HEK293T (cell line): ENCODE measurements around the gene MED12.

ENCODE experiments used
- CTCF ChIA-PET: fragments of 350-600 bp; formaldehyde crosslinking; extraction: SDS; loops from one replicate; lab custom pipeline; 2021; ENCODE audit warnings: antibody characterized with exemption, inconsistent platforms; lab: Yijun Ruan, JAX
- POLR2A ChIA-PET: fragments of 350-600 bp; formaldehyde crosslinking; extraction: SDS; loops from one replicate; lab custom pipeline; 2020; ENCODE audit warnings: antibody characterized with exemption, inconsistent platforms; lab: Yijun Ruan, JAX
- DNase-seq: peaks from one replicate; pipeline ENCODE4 v3.0.0; 2012; ENCODE audit warnings: mixed read lengths; ENCODE audit errors: extremely low spot score
- ARNT ChIP-seq: fragments of 450-650 bp; IDR thresholded peaks from 2 replicates; pipeline ENCODE4 v1.6.1; 2017; ENCODE audit warnings: mild to moderate bottlenecking
- BHLHE40 ChIP-seq: fragments of 450-650 bp; IDR thresholded peaks from 2 replicates; pipeline ENCODE4 v1.6.1; 2016; ENCODE audit warnings: mild to moderate bottlenecking, moderate library complexity, borderline replicate concordance
- CTBP1 ChIP-seq: fragments of 450-650 bp; IDR thresholded peaks from 2 replicates; pipeline ENCODE4 v1.6.1; 2016; ENCODE audit warnings: borderline replicate concordance
- ELF4 ChIP-seq: fragments of 450-650 bp; IDR thresholded peaks from 2 replicates; pipeline ENCODE4 v1.6.1; 2017; ENCODE audit warnings: antibody characterized with exemption
- FOXA1 ChIP-seq: fragments of 450-650 bp; IDR thresholded peaks from 2 replicates; pipeline ENCODE4 v1.6.1; 2016; ENCODE audit warnings: mild to moderate bottlenecking
- FOXK2 ChIP-seq: fragments of 450-650 bp; IDR thresholded peaks from 2 replicates; pipeline ENCODE4 v1.6.1; 2016; ENCODE audit warnings: mild to moderate bottlenecking
- FOXM1 ChIP-seq: fragments of 450-650 bp; IDR thresholded peaks from 2 replicates; pipeline ENCODE4 v1.6.1; 2017; ENCODE audit warnings: mild to moderate bottlenecking, borderline replicate concordance
- HDGF ChIP-seq: fragments of 450-650 bp; IDR thresholded peaks from 2 replicates; pipeline ENCODE4 v1.6.1; 2017; ENCODE audit warnings: antibody characterized with exemption, borderline replicate concordance
- L3MBTL2 ChIP-seq: fragments of 450-650 bp; conservative IDR thresholded peaks from 2 replicates; pipeline ENCODE4 v1.6.1; 2016; ENCODE audit warnings: mild to moderate bottlenecking
- LEF1 ChIP-seq: fragments of 450-650 bp; IDR thresholded peaks from 2 replicates; pipeline ENCODE4 v1.6.1; 2017; ENCODE audit warnings: mild to moderate bottlenecking, borderline replicate concordance
- NFRKB ChIP-seq: fragments of 450-650 bp; IDR thresholded peaks from 2 replicates; pipeline ENCODE4 v1.6.1; 2016; ENCODE audit warnings: mild to moderate bottlenecking, moderate library complexity
- SP1 ChIP-seq: fragments of 450-650 bp; IDR thresholded peaks from 2 replicates; pipeline ENCODE4 v1.6.1; 2017
- SUZ12 ChIP-seq: fragments of 450-650 bp; IDR thresholded peaks from 2 replicates; pipeline ENCODE4 v1.6.1; 2016; ENCODE audit warnings: mild to moderate bottlenecking
- TARDBP ChIP-seq: fragments of 450-650 bp; IDR thresholded peaks from 2 replicates; pipeline ENCODE4 v1.6.1; 2016
- ZNF384 ChIP-seq: fragments of 450-650 bp; IDR thresholded peaks from 2 replicates; pipeline ENCODE4 v1.6.1; 2016
- TF ChIP-seq, protein P1 (sequence below): fragments of 450-650 bp; IDR thresholded peaks from 2 replicates; pipeline ENCODE4 v1.6.1; 2016

MED12 gene

DNA sequence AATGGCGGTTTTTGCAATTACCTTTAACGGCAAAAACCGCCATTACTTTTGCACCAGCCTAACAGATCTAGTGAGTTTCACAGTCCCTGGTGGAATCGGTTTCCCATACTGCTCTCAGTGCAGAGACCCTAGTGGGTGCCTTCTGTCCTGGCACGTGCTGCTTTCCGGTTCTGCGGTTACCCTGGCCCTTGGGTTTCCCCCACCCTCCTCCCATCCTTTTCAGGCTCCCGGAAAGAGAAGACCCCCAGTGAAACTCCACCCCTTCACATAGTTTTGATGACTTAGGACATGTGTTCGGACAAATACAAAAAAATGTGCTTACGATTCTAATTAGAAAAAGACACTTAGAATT, 63.1 kb downstream of the MED12 start:
- POLR2A ChIA-PET, result interaction anchor here (0.7 to 5.0 kb wide), 13 partner anchors 9 to 183 kb away, joined by 3 to 26 read pairs (median 5); partner anchors contain the start of genes MED12, NONO, SNX12 and ZMYM3
- no peak for DNase-seq

DNA sequence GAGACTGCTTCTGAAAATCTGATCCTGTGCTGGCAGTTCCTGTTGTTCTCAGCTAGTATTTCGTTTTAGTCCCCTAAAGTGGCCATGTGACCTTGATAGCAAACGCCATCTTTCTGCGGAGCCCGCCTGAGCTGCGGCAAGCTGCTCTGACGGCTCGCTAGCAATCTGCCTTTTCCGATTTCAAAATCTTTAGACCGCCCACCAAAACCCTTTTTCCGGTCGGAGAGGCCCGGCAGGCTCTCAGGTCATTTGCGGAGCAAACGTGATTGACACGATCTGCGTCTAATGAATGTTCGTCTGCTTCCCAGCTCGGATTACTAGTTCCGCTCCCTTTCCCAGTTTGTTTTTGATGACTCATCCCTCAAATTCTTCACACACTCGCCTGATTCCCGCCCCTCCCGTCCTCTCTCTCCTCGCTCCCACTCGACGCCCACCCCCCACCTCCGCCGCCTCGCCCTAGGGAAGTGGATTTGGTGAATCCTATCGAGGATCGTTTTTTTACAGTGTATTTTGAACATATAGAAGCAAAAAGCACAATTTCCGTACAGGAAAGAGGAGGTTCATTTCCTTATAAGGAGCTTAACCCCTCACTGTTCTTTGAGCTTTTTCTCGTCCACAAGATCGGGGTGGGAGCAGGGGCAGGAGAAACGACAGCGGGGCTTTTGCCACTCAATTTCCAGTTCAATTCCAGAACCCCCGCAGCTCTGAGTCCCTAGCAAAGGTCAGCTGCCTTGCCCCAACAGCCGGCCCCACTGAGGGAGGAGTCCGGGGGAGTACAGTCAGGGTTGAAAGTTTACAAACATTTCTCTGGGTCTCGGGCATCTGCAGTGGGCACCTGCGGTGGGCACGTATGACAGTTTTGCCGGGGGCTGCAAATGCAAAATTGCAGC, 63.8 kb downstream of the MED12 start:
- TF ChIP-seq HDGF (no peak), L3MBTL2 (peak; percentile 99), ELF4 (peak; percentile 48)
- TF ChIP-seq, protein P1, sequence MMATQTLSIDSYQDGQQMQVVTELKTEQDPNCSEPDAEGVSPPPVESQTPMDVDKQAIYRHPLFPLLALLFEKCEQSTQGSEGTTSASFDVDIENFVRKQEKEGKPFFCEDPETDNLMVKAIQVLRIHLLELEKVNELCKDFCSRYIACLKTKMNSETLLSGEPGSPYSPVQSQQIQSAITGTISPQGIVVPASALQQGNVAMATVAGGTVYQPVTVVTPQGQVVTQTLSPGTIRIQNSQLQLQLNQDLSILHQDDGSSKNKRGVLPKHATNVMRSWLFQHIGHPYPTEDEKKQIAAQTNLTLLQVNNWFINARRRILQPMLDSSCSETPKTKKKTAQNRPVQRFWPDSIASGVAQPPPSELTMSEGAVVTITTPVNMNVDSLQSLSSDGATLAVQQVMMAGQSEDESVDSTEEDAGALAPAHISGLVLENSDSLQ, result peak; percentile 99
- peak; percentile 88 for DNase-seq
- ChIA-PET POLR2A (interaction anchor here (0.7 to 5.0 kb wide), 13 partner anchors 9 to 184 kb away, joined by 3 to 26 read pairs (median 5); partner anchors contain the start of genes MED12, NONO, SNX12 and ZMYM3), CTCF (interaction anchor here (0.8 to 0.9 kb wide), 2 partner anchors 10 to 31 kb away, joined by 3 read pairs; no protein-coding TSS in a partner anchor)

More for the DNA sequence above, 63.1 kb downstream of the MED12 start:
- 0 out of 2 replicates have a peak, but pooled peaks have one; percentile 1 for TF ChIP-seq NFRKB
- TF ChIP-seq FOXM1, result no peak
- TF ChIP-seq SUZ12, result no peak
- peak; percentile 16; the same call in 1 of the 2 replicates for TF ChIP-seq ELF4
- TF ChIP-seq L3MBTL2, result no peak
- TF ChIP-seq BHLHE40, result no peak
- TF ChIP-seq SP1, result no peak
- TF ChIP-seq, protein P1, result no peak
- TF ChIP-seq LEF1, result no peak
- no peak for TF ChIP-seq HDGF
- no peak for TF ChIP-seq FOXA1
- no peak for TF ChIP-seq ARNT
- no peak for TF ChIP-seq TARDBP
- no peak for TF ChIP-seq CTBP1
- CTCF ChIA-PET, result interaction anchor here (0.8 kb wide), 1 partner anchor 32 kb away, joined by 3 read pairs; no protein-coding TSS in a partner anchor

DNA sequence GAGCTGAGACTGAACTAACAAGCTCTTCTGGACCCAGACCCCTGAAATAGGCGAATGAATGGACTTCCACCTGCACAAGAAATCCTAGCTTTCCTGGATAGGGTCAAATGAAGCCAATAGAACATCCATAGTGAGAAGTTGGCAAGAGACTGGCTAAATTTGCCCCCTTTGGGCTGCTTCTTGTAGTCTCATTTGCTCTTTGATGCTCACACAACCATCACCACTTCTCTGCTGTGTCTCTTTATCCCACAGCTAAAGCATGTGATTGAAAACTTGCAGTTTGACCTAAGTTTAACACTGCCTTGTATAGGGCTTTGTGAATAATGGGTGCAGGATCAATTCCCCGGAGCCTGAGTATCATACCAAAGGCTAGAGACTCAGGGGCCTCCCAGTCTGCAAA, 64.5 kb downstream of the MED12 start:
- no peak for DNase-seq
- no peak for TF ChIP-seq ZNF384
- no peak for TF ChIP-seq FOXK2
- TF ChIP-seq FOXM1, result no peak
- no peak for TF ChIP-seq SUZ12
- TF ChIP-seq, protein P1, result no peak
- no peak for TF ChIP-seq ELF4
- TF ChIP-seq HDGF, result no peak
- TF ChIP-seq SP1, result no peak
- no peak for TF ChIP-seq BHLHE40
- TF ChIP-seq FOXA1, result no peak
- TF ChIP-seq CTBP1, result no peak
- TF ChIP-seq TARDBP, result no peak
- TF ChIP-seq ARNT, result no peak
- TF ChIP-seq L3MBTL2, result no peak
- no peak for TF ChIP-seq NFRKB
- TF ChIP-seq LEF1, result no peak

DNA sequence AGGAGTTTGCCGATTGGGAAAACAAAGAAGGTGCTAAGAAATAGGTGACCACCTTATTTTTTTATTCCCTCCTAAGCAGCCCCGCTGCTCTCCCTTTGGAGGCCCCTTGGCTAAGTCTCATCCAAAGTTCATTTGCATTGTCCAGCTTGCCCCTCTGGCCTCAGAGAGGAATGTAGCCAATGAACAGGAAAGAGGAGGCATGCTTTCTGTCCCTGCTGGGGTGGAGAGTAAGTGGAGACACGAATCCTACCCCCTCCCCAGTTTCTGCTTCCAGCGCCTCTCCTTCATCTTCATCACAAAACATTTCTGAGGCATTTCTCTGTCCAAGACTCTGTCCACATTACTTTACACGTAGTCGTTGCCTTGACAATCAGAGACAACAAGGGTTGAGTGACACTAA, 64.9 kb downstream of the MED12 start:
- no peak for DNase-seq
- CTCF ChIA-PET, result no interaction called here
- POLR2A ChIA-PET, result interaction anchor here (1.1 to 5.0 kb wide), 3 partner anchors 10 to 100 kb away, joined by 3 to 26 read pairs (median 9); partner anchors contain the start of gene NONO
- TF ChIP-seq HDGF, result no peak
- TF ChIP-seq, protein P1, result peak; percentile 23; the same call in 1 of the 2 replicates
- no peak for TF ChIP-seq ZNF384

More for the DNA sequence above, 64.5 kb downstream of the MED12 start:
- ChIA-PET POLR2A (interaction anchor here (1.1 to 5.0 kb wide), 9 partner anchors 10 to 115 kb away, joined by 3 to 26 read pairs (median 7); partner anchors contain the start of genes MED12, NONO, SNX12 and ZMYM3), CTCF (interaction anchor here (0.9 kb wide), 1 partner anchor 10 kb away, joined by 3 read pairs; no protein-coding TSS in a partner anchor)

DNA sequence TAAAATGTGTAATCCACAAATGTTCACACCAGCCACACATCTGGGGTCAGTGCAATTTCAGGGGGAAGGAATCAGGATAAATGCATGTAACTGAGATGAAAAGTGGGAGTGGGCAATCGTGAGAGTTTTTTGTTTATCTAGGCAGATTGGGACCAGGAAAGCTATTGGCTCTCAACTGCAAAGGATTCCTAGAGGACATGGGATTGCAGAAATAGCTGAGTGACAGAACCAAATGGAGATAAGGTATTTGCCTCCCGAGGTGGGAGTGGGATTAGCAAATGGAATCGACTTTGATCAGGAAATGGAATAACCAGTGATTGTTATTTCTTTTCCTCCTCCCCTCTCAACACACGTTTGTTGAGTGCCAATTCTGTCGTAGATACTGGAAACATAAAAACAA, 65.7 kb downstream of the MED12 start:
- TF ChIP-seq LEF1 (no peak), FOXK2 (no peak), BHLHE40 (no peak), SP1 (no peak), L3MBTL2 (no peak), TARDBP (no peak), FOXA1 (no peak), SUZ12 (no peak), HDGF (no peak), CTBP1 (no peak), ELF4 (no peak)
- TF ChIP-seq, protein P1, result no peak
- ChIA-PET POLR2A (interaction anchor here (5.0 kb wide), 1 partner anchor 100 kb away, joined by 26 read pairs; the partner anchor contains the start of gene NONO), CTCF (no interaction called here)
- DNase-seq, result no peak
